ENCODE measurements around the gene KLHL26. TPM values are rescaled to one million over a fixed set of nuclear protein-coding genes. Genes with fewer than 3 reads are reported as not detected.
A peak's percentile ranks its signal among the peaks of the same experiment; 100 is the strongest.

Gene KLHL26
- total and polyA plus RNA-seq, 8 donors = 1.2 to 45.1 (median 4.1) TPM

DNA sequence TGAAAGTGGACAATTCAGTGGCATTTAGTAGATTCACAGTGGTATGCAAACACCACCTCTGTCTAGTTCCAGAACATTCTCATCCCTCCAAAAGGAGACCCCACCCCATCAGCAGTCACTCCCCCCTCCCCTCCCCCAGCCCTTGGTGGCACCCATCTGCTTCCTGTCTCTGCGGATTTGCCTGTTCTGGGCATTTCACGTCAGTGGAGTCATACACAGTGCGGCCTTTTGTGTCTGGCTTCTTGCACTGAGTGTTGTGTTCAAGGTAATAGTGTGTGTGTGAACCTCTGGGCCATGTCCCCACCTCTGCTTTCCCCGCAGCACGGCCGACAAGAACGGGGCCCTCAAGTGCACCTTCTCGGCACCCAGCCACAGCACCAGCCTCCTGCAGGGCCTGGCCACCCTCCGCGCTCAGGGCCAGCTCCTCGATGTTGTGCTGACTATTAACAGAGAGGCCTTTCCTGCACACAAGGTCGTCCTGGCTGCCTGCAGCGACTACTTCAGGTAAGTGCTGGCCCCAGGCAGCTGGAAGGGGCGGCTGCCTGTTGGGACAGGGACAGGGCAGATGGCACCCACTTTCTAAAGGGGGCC is 27.2 kb downstream of the KLHL26 start:
- 63 to 87% (median 79%) methylated on average over 11 to 14 of the region's 14 CpGs for WGBS, 5 donors
- no peak for DNase-seq
- Histone ChIP-seq H3K36me3 (peaks cover 18 to 51% (median 49%) of the 10 kb centered on the region in 4 donors), H3K9me3 (no peaks in the 10 kb centered on the region), H3K27ac (peak overlapping the region in 3 of 5 donors; percentile 29 to 82 (median 37)), H3K27me3 (no peaks in the 10 kb centered on the region), H3K4me3 (no peak overlapping the region), H3K4me1 (peaks cover 0 to 60% (median 30%) of the 10 kb centered on the region in 4 donors)
- intact Hi-C loops (cut with DNase I; ENCODE audit: low total_unique reads) = no loop called here
- TF ChIP-seq POLR2AphosphoS5 (IDR thresholded peaks at IDR 0.05) (no peak), POLR2A (IDR thresholded peaks at IDR 0.05) (no peak), EP300 (IDR thresholded peaks at IDR 0.05) (no peak)
- TF ChIP-seq, protein P1, sequence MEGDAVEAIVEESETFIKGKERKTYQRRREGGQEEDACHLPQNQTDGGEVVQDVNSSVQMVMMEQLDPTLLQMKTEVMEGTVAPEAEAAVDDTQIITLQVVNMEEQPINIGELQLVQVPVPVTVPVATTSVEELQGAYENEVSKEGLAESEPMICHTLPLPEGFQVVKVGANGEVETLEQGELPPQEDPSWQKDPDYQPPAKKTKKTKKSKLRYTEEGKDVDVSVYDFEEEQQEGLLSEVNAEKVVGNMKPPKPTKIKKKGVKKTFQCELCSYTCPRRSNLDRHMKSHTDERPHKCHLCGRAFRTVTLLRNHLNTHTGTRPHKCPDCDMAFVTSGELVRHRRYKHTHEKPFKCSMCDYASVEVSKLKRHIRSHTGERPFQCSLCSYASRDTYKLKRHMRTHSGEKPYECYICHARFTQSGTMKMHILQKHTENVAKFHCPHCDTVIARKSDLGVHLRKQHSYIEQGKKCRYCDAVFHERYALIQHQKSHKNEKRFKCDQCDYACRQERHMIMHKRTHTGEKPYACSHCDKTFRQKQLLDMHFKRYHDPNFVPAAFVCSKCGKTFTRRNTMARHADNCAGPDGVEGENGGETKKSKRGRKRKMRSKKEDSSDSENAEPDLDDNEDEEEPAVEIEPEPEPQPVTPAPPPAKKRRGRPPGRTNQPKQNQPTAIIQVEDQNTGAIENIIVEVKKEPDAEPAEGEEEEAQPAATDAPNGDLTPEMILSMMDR (IDR thresholded peaks at IDR 0.05) = no peak

DNA sequence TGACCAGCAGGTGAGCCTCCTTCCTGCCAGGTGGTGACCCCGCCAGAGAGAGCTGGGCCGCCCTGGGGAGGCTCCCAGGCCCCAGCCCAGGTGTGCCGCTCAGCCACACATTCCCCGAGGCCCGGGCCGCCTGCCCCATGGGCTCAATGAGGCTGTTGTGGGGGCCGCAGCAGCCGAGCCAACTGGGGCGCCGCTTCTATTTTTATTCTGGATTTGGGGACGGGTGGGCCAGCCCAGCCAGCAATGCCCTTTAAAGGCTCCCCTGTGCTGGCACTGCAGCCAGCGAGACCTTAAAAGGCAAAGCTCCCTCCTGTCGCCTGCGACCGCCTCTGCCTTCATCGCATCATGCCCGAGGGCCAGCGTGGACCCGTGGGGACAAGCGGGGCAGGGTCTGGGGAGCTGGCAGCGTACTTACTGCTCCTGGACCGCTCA is 29.0 kb downstream of the KLHL26 start:
- intact Hi-C loops (cut with DNase I; ENCODE audit: low total_unique reads) = no loop called here
- peak in 1 of 2 donors; percentile 40 for DNase-seq
- 90 to 95% (median 91%) methylated on average over 19 to 22 of the region's 22 CpGs for WGBS, 5 donors
- Histone ChIP-seq H3K9me3 (no peaks in the 10 kb centered on the region), H3K27me3 (no peaks in the 10 kb centered on the region), H3K4me1 (peaks cover 0 to 59% (median 15%) of the 10 kb centered on the region in 4 donors), H3K27ac (peak overlapping the region in 3 of 5 donors; percentile 44 to 82 (median 49)), H3K4me3 (peak overlapping the region in 1 of 4 donors; percentile 4), H3K36me3 (peaks cover 21 to 68% (median 65%) of the 10 kb centered on the region in 4 donors)
- no peak for TF ChIP-seq POLR2A (IDR thresholded peaks at IDR 0.05)

DNA sequence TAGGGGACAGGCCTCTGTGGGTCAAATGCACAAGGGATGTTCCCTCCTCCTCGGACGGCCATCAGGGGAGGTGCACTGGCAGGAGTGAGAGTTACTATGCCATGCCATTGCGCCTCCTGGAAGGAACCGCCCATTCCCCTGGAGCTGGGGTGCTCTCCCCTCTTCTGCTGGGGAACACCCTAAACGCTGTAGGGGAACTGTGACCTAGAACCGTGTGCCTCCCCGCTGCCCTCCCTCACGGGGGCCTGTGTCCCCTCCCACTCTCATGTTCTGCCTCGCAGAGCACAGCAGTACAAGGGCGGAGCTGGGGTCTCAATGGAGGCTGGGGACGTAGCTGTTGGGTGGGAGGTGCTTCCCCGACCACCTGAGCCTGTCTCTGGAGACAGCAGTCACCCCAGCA is 29.5 kb downstream of the KLHL26 start:
- no peak for DNase-seq
- TF ChIP-seq POLR2A (IDR thresholded peaks at IDR 0.05) (no peak), EP300 (IDR thresholded peaks at IDR 0.05) (no peak), POLR2AphosphoS5 (IDR thresholded peaks at IDR 0.05) (no peak)
- TF ChIP-seq, protein P1 (IDR thresholded peaks at IDR 0.05) = no peak
- Histone ChIP-seq H3K27me3 (no peaks in the 10 kb centered on the region), H3K27ac (peak overlapping the region in 3 of 5 donors; percentile 44 to 82 (median 49)), H3K4me3 (no peak overlapping the region), H3K9me3 (no peaks in the 10 kb centered on the region), H3K4me1 (peaks cover 0 to 59% (median 15%) of the 10 kb centered on the region in 4 donors), H3K36me3 (peaks cover 21 to 73% (median 70%) of the 10 kb centered on the region in 4 donors)
- 41 to 88% (median 79%) methylated on average over 4 to 12 of the region's 12 CpGs for WGBS, 5 donors
- intact Hi-C loops (cut with DNase I; ENCODE audit: low total_unique reads) = no loop called here

DNA sequence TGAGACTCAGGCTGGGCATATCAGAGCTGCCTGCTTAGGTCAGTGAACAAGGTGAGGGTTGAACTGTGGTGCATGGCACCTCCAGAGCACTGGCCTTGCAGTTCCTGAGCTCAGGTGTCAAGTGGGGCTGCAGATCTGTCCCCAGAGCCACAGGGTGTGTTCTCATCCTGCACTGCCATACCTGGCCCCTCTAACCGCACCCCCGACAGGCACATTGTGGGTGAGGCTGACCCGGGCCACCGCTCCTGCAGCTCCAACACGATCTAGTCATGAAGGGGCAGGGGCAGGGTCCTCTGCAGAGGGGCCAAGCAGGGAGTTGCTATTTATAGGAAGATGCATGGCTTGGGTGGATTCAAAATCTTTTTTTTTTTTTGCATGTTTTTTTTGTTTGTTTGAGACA is 30.0 kb downstream of the KLHL26 start:
- peaks cover 21 to 73% (median 70%) of the 10 kb centered on the region in 4 donors for H3K36me3 ChIP-seq
- no peak for DNase-seq
- H3K27ac ChIP-seq = peak overlapping the region in 2 of 5 donors; percentile 49 to 82
- no peaks in the 10 kb centered on the region for H3K9me3 ChIP-seq
- peaks cover 0 to 63% (median 19%) of the 10 kb centered on the region in 4 donors for H3K4me1 ChIP-seq
- TF ChIP-seq EP300 (IDR thresholded peaks at IDR 0.05) (no peak), POLR2AphosphoS5 (IDR thresholded peaks at IDR 0.05) (no peak), POLR2A (IDR thresholded peaks at IDR 0.05) (no peak)
- TF ChIP-seq, protein P1 (IDR thresholded peaks at IDR 0.05) = no peak
- no peak overlapping the region for H3K4me3 ChIP-seq
- intact Hi-C loops (cut with DNase I; ENCODE audit: low total_unique reads) = no loop called here
- WGBS, 5 donors = 71 to 92% (median 88%) methylated on average over 3 to 5 of the region's 5 CpGs
- no peaks in the 10 kb centered on the region for H3K27me3 ChIP-seq
